ENCODE data around the gene ADAMTS3.
"Not testable (repeated sequence)": the region's sequence is repeated elsewhere in the genome, so short reads cannot be mapped to it uniquely, and the experiment has no call there.

Gene ADAMTS3

GRCh38 chr4:72552447-72552846 lies 16.6 kb downstream of the ADAMTS3 start:
- no peak for DNase-seq

- no peak for DNase-seq
Observed at GRCh38 chr4:72546456-72546855, 22.6 kb downstream of the ADAMTS3 start.

GRCh38 chr4:72540694-72541093 lies 28.3 kb downstream of the ADAMTS3 start:
- DNase-seq: not testable (repeated sequence)

GRCh38 chr4:72538006-72538405 lies 31.0 kb downstream of the ADAMTS3 start:
- no peak for DNase-seq

- no peak for DNase-seq
Observed at GRCh38 chr4:72536443-72536842, 32.6 kb downstream of the ADAMTS3 start.

- no peak for DNase-seq
Observed at GRCh38 chr4:72531768-72532290, 37.2 kb downstream of the ADAMTS3 start.

GRCh38 chr4:72531322-72531721 lies 37.7 kb downstream of the ADAMTS3 start:
- no peak for DNase-seq

- no peak for DNase-seq
Observed at GRCh38 chr4:72529148-72529822, 39.7 kb downstream of the ADAMTS3 start.

GRCh38 chr4:72527038-72527646 lies 41.9 kb downstream of the ADAMTS3 start:
- DNase-seq: no peak

- no peak for DNase-seq
Observed at GRCh38 chr4:72525938-72526337, 43.1 kb downstream of the ADAMTS3 start.

- DNase-seq: no peak
Observed at GRCh38 chr4:72522440-72522839, 46.6 kb downstream of the ADAMTS3 start.

GRCh38 chr4:72513227-72513626 lies 55.8 kb downstream of the ADAMTS3 start:
- no peak for DNase-seq

GRCh38 chr4:72507860-72508419 lies 61.1 kb downstream of the ADAMTS3 start:
- no peak for DNase-seq

- DNase-seq: no peak
Observed at GRCh38 chr4:72507167-72507566, 61.9 kb downstream of the ADAMTS3 start.

GRCh38 chr4:72505314-72505744 lies 63.7 kb downstream of the ADAMTS3 start:
- no peak for DNase-seq

- no peak for DNase-seq
Observed at GRCh38 chr4:72500214-72500613, 68.8 kb downstream of the ADAMTS3 start.

- no peak for DNase-seq
Observed at GRCh38 chr4:72496119-72496518, 72.9 kb downstream of the ADAMTS3 start.

GRCh38 chr4:72494156-72494555 lies 74.9 kb downstream of the ADAMTS3 start:
- DNase-seq: no peak

GRCh38 chr4:72489267-72489666 lies 79.8 kb downstream of the ADAMTS3 start:
- DNase-seq: no peak

GRCh38 chr4:72486991-72487390 lies 82.0 kb downstream of the ADAMTS3 start:
- no peak for DNase-seq

GRCh38 chr4:72484981-72485380 lies 84.0 kb downstream of the ADAMTS3 start:
- no peak for DNase-seq

GRCh38 chr4:72473434-72473900 lies 95.6 kb downstream of the ADAMTS3 start:
- DNase-seq: no peak

GRCh38 chr4:72471816-72472215 lies 97.2 kb downstream of the ADAMTS3 start:
- DNase-seq: no peak

- DNase-seq: no peak
Observed at GRCh38 chr4:72468904-72469502, 100.0 kb downstream of the ADAMTS3 start.
